Hypothalamus (tissue), 51 donors: Measurements from ENCODE around the gene ADAM12.
A peak's percentile ranks its signal among the peaks of the same experiment; 100 is the strongest.

Experiments
- DNase-seq, 51 donors: peaks; one replicate each; lab custom pipeline; 2025; lab: John Stamatoyannopoulos, UW

Gene ADAM12

GRCh38 chr10:126242397-126243260 is 145.6 kb downstream of the ADAM12 start:
- DNase-seq = peak in 29 of 51 donors; percentile 7 to 76 (median 37)

DNA sequence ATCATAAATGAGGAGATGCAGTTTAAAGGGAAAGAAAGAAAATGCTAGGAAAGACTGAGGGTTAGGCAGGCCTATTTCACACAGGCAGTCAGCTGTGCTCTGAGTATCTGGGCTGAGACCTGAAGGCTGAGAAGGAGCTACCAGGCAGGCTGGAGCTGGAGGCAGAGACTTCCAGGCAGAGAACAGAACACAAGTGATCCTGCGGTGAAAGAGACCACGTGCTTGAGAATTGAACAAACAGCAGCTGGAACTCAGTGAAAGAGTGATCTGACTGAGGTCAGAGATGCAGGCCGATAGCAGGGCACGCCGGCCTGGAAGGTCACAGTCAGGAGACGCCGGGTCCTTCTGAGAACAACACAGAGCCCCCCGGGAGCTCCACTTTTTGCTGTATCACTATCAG is 147.8 kb downstream of the ADAM12 start:
- DNase-seq = peak in 35 of 51 donors; percentile 15 to 77 (median 38)

- no peak for DNase-seq
These were observed 148.4 kb downstream of the ADAM12 start for GRCh38 chr10:126239844-126240243.

DNA sequence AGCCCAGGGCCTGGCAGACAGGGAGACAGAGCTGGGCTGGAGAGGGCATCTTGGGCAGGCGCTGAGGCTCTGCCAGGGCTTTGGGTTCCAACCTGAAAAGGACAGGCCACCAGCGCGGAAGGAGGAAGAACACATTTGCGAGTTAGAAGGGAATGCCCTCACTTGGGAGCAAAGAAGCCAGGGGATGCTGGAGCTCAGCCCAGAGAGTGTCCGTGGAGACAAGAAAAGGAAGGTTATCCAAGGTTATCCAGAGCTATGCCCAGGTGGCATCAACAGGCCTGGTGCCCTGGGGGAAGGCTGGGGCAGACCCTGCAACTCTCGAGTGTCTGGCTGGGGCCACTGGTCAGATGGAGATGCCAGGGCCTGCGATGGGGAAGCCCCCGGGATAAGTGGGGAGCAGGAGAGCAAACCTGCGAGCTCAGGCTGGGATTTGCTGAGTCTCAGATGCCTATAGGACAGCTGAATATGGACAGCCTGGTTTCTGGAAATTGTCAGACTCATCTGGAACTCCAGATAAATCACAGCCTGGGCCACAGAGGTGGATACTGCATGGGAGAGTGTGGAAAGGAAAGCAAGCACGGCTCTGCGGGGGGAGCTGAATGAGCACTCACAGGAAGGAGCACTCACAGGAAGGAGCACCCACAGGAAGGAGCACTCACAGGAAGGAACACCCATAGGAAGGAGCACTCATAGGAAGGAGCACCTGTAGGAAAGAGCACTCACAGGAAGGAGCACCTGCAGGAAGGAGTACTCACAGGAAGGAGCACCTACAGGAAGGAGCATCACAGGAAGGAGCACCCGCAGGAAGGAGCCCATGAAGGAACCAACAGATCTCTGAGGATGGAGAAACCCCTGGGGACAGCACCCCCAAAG is 152.1 kb downstream of the ADAM12 start:
- DNase-seq = peak in 8 of 51 donors; percentile 4 to 54 (median 20)

GRCh38 chr10:126235091-126235978 is 152.9 kb downstream of the ADAM12 start:
- DNase-seq = peak in 7 of 51 donors; percentile 7 to 54 (median 23)

DNA sequence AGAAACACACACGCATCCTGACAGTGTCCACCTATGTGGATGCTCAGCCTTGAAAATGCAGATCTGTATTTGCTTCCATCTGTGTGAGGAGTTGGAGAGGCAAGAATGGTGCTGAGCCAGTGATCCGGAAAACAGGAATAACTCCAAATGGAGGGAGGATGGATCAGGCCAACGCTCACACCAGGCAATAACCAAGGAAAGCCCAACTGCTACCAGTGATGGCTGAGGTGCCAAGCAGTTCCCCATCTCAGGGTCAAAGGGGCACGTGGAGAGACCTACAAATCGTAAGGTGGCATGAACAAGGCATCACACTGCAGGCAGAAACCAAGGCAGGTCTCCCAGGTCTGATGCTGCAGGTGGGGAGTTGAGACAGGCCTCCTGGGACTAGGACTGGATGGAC is 153.6 kb downstream of the ADAM12 start:
- DNase-seq = no peak

- DNase-seq = no peak
These were observed 154.8 kb downstream of the ADAM12 start for GRCh38 chr10:126233182-126234148.

DNA sequence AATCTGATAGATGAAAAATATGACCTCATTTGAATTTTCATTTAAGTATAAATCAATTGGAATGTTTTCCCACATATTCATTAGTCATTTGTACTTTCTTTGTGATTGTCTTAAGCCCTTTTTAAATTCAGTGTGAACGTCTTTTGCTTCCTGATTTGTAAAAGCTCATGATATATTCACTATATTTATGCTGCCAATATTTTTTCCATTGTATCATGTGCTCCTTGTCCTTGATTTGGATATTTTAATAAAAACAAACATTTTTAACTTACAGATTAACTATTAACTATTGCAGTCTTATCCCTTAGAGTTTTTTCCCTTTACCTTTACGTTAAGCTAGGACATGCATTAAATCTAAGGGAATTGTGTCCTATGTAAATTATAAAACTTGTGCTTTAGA is 157.7 kb downstream of the ADAM12 start:
- no peak for DNase-seq

DNA sequence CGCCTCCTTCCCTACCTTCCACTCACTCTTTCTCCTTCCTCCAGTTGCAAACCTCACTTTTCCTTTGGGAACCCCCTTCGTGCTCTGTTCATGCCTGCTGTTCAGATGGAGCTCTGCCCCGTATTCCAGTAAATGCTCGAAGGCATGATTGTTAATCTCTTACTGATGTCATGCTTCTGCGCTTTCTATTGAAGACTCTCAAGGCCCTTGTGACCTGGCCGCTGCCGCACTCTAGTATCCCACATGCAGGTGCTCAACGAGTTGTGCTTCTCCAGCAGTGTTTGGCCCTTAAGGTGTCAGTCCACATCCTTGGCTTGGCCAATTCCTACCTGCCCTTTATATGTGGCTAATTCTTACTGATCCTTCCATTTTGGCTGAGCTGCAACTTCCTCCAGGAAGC is 158.6 kb downstream of the ADAM12 start:
- DNase-seq = no peak

- no peak for DNase-seq
These were observed 160.5 kb downstream of the ADAM12 start for GRCh38 chr10:126227762-126228134.

DNA sequence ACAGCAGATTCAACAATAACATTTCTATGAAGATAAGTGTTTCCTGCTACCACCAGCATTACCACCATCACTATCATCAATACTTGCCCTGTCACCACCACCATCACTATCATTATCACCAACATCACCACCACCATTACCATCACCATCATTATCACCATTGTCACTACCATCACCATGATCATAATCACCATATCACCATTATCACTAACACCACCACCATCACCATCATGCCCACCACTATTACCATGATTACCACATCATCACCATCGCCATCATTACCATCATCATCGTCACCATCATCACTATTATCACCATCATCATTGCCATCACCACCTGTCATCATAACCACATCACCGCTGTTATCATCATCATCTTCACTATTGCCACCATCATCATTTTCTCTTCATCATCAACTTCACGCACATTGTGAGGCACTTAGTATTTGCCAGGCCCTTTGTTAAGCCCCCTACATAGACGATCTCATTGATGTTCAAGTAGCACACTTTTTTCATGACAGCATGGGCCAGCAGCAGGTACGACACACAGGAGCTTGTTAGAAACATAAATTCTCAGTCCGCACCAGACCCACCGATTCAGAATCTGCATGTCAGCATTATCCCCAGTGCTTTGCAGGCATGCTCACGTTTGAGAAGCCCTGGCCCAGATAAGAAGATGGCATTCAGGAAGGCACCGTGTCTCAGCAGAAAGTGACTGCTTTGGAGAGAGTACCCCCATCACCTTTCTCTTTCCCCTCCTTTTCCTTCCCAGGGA is 161.1 kb downstream of the ADAM12 start:
- DNase-seq = no peak

DNA sequence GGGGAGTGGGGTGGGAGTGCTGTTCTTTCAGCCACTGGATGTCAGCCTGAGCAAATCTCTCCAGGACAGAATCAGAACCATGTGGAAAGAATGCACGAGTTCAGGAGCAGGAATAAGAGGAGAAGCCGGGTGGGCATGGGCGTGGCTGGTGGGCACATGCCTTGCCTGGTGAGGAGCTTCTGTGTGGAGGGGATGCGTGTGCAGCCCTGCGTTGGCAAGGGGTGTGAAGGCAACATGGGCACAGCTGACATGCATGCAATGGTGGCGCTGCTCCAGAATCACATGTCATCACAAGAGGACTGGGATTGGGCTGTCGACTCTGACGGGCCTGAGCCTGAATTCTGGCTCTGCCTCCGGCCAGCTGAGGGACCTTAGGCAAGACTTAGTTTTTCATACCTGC is 162.1 kb downstream of the ADAM12 start:
- DNase-seq = no peak

GRCh38 chr10:126225672-126226008 is 162.6 kb downstream of the ADAM12 start:
- no peak for DNase-seq

DNA sequence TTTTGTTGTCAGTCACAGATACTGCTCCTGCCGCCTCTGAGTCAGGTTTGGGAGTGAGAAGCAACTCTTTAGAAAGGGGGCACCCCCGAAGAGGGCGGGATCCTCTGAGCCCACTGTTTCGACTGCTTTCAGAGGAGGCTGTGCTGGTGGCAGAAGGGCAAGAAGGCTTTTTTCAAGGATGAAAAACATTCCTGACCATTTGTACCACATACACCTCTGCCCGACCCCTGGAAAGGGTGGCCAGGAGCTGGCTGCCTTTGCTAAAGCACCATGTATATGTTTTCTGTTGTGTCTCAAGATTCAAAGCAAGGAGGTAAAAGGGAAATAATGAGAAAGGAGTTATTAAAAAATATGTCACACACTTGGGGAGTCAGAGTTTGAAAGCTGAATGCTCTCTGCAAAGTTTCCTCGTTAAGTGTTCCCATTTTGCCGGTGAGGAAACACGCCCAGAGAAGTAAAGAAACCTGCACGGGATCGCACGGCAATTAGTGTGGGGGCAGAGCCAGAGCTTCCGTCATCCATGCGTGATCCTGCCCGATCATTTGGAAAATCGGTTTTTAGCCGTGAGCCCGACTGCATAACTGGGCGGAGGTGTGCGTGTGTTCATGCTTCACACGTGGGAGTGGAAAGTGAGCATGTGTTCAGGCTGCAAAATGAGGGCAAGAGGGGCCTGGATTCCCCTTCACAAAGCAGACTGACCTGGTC is 163.2 kb downstream of the ADAM12 start:
- no peak for DNase-seq

DNA sequence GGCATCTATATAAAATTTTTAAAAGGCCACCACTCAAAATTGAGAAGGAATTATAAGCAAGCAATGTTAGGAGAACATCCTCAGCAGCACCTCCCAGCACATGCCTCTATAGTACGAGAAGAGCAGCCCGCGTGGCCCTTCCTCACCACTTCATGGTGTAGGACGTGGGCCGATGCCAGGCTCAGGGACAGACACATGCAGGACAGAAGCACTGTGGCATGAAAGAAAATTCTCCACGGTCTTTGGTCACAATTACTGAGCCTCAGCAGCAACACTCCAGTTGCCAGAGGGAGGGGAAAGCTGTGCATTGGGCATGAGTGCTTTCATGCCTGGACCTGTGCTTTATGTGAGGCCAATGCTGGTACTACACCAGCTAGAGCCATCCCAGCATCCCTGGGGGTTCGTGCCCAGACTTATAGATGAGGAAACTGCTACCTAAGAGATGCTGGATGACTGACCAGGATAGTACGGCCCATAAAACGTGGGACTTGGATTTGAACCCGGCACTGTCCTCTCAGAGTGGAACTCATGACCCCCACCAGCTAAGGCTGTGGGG is 164.7 kb downstream of the ADAM12 start:
- peak in 1 of 51 donors; percentile 11 for DNase-seq

GRCh38 chr10:126222736-126223511 is 165.4 kb downstream of the ADAM12 start:
- DNase-seq = no peak

GRCh38 chr10:126221874-126222273 is 166.4 kb downstream of the ADAM12 start:
- no peak for DNase-seq
